Panc1 (cell line): ENCODE results near the gene KDF1. TPM values are rescaled to one million over a fixed set of nuclear protein-coding genes. Genes with fewer than 3 reads are reported as not detected.

ENCODE experiments used
- ATAC-seq: fragments of 200-7000 bp; cut with Tn5 transposase; 2 replicates; pipeline ENCODE4 v1.9.1; 2020; ENCODE audit warnings: mild to moderate bottlenecking, moderate library complexity
- BruUV-seq: library from RNA; stranded (reverse); fragments of 400-500 nt; replicated peaks from 2 replicates; lab custom pipeline; 2021; lab: Mats Ljungman, UMichigan
- CTCF ChIA-PET: fragments of 300-600 bp; sonication (Branson Sonifier 250); formaldehyde crosslinking; loops from one replicate; lab custom pipeline; 2022; ENCODE audit warnings: antibody characterized with exemption; lab: Charles Lee
- POLR2A ChIA-PET: fragments of 300-600 bp; sonication (Branson Sonifier 250); formaldehyde crosslinking; loops from one replicate; lab custom pipeline; 2022; ENCODE audit warnings: antibody characterized with exemption; lab: Charles Lee
- DNase-seq: peaks from one replicate; pipeline ENCODE4 v3.0.0-alpha.2; 2010; ENCODE audit warnings: low read depth, low spot score
- H3K27ac ChIP-seq: 2 replicates; pipeline ENCODE4 v1.5.1; 2011; ENCODE audit warnings: mild to moderate bottlenecking, low read length, inconsistent platforms
- H3K27me3 ChIP-seq: fragments of 200-500 bp; sonication (Bioruptor generic); 2 replicates; pipeline ENCODE4 v1.6.0; 2014; ENCODE audit warnings: low read length, inconsistent platforms; ENCODE audit not compliant: control insufficient read depth, insufficient read depth
- H3K36me3 ChIP-seq: fragments of 200-500 bp; sonication (Bioruptor generic); 2 replicates; pipeline ENCODE4 v1.5.1; 2014; ENCODE audit warnings: inconsistent platforms, mild to moderate bottlenecking, low read length, moderate library complexity; ENCODE audit not compliant: control insufficient read depth, insufficient read depth
- H3K4me1 ChIP-seq: 2 replicates; pipeline ENCODE4 v1.5.1; 2011; ENCODE audit warnings: inconsistent platforms, mild to moderate bottlenecking, low read length, moderate library complexity; ENCODE audit not compliant: control insufficient read depth, insufficient read depth
- H3K4me3 ChIP-seq, 2 experiments: 2 replicates each; pipeline ENCODE4 v1.5.1; 2011 to 2012; ENCODE audit warnings: low read depth in 2 of 2, low read length in 2 of 2, mild to moderate bottlenecking in 2 of 2, inconsistent platforms in 1 of 2, moderate library complexity in 1 of 2
- H3K9me3 ChIP-seq: fragments of 200-500 bp; sonication (Bioruptor generic); 2 replicates; pipeline ENCODE4 v1.5.1; 2014; ENCODE audit warnings: low read depth, mild to moderate bottlenecking, inconsistent platforms, low read length, moderate library complexity; ENCODE audit not compliant: control insufficient read depth, insufficient read depth
- POLR2AphosphoS5 ChIP-seq: IDR thresholded peaks from 2 replicates; pipeline ENCODE4 v1.6.1; 2012; ENCODE audit warnings: mild to moderate bottlenecking, low read depth, low read length, moderate library complexity
- SIN3A ChIP-seq: IDR thresholded peaks from 2 replicates; pipeline ENCODE4 v1.6.1; 2012; ENCODE audit warnings: low read depth, mild to moderate bottlenecking, low read length, moderate library complexity, borderline replicate concordance; ENCODE audit not compliant: insufficient read depth
- in situ Hi-C: cut with HindIII; loops from 2 replicates; pipeline ENCODE4 v1.10.0; 2016; ENCODE audit warnings: low sequenced_read_pairs, low pct_unique_long_range_greater_than_20kb
- intact Hi-C: fragments of 100-400 bp; cut with micrococcal nuclease; formaldehyde crosslinking; loops from one replicate; pipeline ENCODE4 v1.10.0; 2022; ENCODE audit not compliant: unreplicated experiment
- total RNA-seq: library from RNA; stranded (reverse); gene quantifications from one replicate; pipeline ENCODE4 v1.2.1, GENCODE V29; 2021; ENCODE audit not compliant: unreplicated experiment
- TF ChIP-seq, protein P1 (sequence below): fragments of 450-650 bp; IDR thresholded peaks from 2 replicates; pipeline ENCODE4 v1.5.1; 2017; ENCODE audit warnings: mild to moderate bottlenecking
- TF ChIP-seq, protein P2 (sequence below), 2 experiments: IDR thresholded peaks; 2 replicates each; pipeline ENCODE4 v1.6.1; 2011 to 2012; ENCODE audit warnings: low read depth in 2 of 2, control low read depth in 1 of 2, low read length in 1 of 2, mild to moderate bottlenecking in 1 of 2, moderate library complexity in 1 of 2; ENCODE audit not compliant: insufficient read depth in 1 of 2

Gene KDF1
- total RNA-seq, 1 experiment from 2014 or later = 3.2 TPM

DNA sequence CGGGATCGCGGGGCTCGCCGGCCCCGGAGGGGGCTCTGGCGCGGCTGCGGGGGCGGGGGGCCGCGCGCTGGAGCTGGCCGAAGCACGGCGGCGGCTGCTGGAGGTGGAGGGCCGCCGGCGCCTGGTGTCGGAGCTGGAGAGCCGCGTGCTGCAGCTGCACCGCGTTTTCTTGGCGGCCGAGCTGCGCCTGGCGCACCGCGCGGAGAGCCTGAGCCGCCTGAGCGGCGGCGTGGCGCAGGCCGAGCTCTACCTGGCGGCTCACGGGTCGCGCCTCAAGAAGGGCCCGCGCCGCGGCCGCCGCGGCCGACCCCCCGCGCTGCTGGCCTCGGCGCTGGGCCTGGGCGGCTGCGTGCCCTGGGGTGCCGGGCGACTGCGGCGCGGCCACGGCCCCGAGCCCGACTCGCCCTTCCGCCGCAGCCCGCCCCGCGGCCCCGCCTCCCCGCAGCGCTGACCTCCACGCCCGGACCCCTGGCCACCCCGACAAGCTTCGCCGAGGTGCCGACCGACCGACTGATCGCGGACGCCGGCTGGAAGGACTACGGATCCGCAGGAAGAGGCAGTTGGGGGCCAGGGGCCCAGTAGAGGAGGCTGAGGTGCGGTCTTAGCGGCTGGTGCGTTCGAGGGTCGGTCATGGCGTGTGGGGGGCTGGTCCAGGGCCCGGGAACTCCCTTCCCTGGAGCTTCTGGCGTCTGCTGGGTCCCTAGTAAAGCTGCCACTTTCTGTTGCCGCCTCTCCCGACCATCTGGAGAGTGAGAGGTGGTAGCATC lies 33.9 kb upstream of the KDF1 start:
- Histone ChIP-seq H3K27ac (peak overlapping the region; percentile 78; the same call in 1 of the 2 replicates), H3K27me3 (no peaks in the 10 kb centered on the region), H3K4me3 (peak overlapping the region; percentile 57 to 68), H3K9me3 (no peaks in the 10 kb centered on the region), H3K36me3 (no peaks in the 10 kb centered on the region; the same call in none of the 2 replicates), H3K4me1 (peaks cover 52% of the 10 kb centered on the region)
- CTCF ChIA-PET = interaction anchor here (0.7 to 1.2 kb wide), 3 partner anchors 27 to 558 kb away, joined by 3 to 9 read pairs (median 7); no protein-coding TSS in a partner anchor
- POLR2A ChIA-PET = interaction anchor here (0.6 to 1.1 kb wide), 2 partner anchors 19 to 113 kb away, joined by 3 to 5 read pairs; no protein-coding TSS in a partner anchor
- no TSS peak for BruUV-seq
- ATAC-seq (peak; percentile 5; the same call in 1 of the 2 replicates), DNase-seq (no peak)
- TF ChIP-seq, protein P1, sequence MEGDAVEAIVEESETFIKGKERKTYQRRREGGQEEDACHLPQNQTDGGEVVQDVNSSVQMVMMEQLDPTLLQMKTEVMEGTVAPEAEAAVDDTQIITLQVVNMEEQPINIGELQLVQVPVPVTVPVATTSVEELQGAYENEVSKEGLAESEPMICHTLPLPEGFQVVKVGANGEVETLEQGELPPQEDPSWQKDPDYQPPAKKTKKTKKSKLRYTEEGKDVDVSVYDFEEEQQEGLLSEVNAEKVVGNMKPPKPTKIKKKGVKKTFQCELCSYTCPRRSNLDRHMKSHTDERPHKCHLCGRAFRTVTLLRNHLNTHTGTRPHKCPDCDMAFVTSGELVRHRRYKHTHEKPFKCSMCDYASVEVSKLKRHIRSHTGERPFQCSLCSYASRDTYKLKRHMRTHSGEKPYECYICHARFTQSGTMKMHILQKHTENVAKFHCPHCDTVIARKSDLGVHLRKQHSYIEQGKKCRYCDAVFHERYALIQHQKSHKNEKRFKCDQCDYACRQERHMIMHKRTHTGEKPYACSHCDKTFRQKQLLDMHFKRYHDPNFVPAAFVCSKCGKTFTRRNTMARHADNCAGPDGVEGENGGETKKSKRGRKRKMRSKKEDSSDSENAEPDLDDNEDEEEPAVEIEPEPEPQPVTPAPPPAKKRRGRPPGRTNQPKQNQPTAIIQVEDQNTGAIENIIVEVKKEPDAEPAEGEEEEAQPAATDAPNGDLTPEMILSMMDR = no peak
- TF ChIP-seq, protein P2, sequence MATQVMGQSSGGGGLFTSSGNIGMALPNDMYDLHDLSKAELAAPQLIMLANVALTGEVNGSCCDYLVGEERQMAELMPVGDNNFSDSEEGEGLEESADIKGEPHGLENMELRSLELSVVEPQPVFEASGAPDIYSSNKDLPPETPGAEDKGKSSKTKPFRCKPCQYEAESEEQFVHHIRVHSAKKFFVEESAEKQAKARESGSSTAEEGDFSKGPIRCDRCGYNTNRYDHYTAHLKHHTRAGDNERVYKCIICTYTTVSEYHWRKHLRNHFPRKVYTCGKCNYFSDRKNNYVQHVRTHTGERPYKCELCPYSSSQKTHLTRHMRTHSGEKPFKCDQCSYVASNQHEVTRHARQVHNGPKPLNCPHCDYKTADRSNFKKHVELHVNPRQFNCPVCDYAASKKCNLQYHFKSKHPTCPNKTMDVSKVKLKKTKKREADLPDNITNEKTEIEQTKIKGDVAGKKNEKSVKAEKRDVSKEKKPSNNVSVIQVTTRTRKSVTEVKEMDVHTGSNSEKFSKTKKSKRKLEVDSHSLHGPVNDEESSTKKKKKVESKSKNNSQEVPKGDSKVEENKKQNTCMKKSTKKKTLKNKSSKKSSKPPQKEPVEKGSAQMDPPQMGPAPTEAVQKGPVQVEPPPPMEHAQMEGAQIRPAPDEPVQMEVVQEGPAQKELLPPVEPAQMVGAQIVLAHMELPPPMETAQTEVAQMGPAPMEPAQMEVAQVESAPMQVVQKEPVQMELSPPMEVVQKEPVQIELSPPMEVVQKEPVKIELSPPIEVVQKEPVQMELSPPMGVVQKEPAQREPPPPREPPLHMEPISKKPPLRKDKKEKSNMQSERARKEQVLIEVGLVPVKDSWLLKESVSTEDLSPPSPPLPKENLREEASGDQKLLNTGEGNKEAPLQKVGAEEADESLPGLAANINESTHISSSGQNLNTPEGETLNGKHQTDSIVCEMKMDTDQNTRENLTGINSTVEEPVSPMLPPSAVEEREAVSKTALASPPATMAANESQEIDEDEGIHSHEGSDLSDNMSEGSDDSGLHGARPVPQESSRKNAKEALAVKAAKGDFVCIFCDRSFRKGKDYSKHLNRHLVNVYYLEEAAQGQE (IDR thresholded peaks at IDR 0.05; ENCODE audit: insufficient read depth in 1 of 2, low read depth in 2 of 2, low read length in 1 of 2) = no peak
- no peak for TF ChIP-seq POLR2AphosphoS5
- TF ChIP-seq SIN3A = 0 out of 2 replicates have a peak, but pooled peaks have one; percentile 36
- in situ Hi-C loops = no loop called here
- intact Hi-C loops = no loop called here

DNA sequence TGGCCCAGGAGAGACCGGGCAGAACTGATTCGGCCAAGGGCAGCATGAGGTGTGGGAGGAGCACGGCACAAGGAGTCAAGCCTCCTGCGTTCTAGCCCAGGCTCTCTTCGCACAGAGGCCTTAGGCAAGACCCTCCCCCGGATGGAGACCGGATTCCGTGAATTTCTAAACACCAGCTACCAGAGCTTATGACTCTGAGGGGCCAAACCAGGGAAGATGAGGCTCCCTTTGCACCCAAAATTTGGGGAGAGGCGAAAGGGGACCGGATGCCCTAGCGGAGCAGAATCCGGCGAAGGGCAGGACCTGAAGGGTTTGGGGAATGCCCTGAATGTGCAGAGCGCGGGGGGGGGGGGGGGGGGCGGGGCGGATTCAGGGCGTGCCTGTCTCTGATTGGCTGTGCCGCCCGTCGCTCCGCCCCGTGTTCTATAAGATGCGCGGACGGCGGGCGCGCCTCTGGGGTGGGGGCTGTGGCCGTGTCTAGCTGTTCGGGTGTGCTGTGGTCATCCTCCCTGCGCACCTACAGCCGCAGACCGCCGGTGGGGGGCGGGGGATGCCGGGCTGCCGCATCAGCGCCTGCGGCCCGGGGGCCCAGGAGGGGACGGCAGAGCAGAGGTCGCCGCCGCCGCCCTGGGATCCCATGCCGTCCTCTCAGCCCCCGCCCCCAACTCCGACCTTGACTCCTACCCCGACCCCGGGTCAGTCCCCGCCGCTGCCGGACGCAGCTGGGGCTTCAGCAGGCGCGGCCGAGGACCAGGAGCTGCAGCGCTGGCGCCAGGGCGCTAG lies 33.2 kb upstream of the KDF1 start, which contains the start of gene TRNP1:
Gene TRNP1, plus strand, starts transcription at position 456 of the 783 bp plus-strand sequence. Its CDS starts 95 bp downstream, at position 551.
- Histone ChIP-seq H3K9me3 (no peaks in the 10 kb centered on the region), H3K36me3 (no peaks in the 10 kb centered on the region; the same call in none of the 2 replicates), H3K27ac (peak within 1 kb of the TSS; percentile 81), H3K27me3 (no peaks in the 10 kb centered on the region), H3K4me1 (peaks cover 44% of the 10 kb centered on the region), H3K4me3 (peak within 1 kb of the TSS; percentile 57 to 68)
- DNase-seq = no peak
- TF ChIP-seq, protein P1 = no peak
- 0 out of 2 replicates have a peak, but pooled peaks have one; percentile 47 for TF ChIP-seq SIN3A
- TF ChIP-seq POLR2AphosphoS5 = peak; percentile 95
- POLR2A ChIA-PET = interaction anchor here (0.6 to 1.1 kb wide), 3 partner anchors 20 to 112 kb away, joined by 3 to 5 read pairs (median 5); no protein-coding TSS in a partner anchor
- CTCF ChIA-PET = interaction anchor here (0.7 kb wide), 1 partner anchor 559 kb away, joined by 7 read pairs; no protein-coding TSS in a partner anchor
- in situ Hi-C loops (no loop called here), intact Hi-C loops (no loop called here)
- ATAC-seq = peak; percentile 78
- BruUV-seq = no TSS peak
